NCI-H187 treated with DMSO at 0.1 percent for 48 hours (cell line): ENCODE data around the gene IL34.

Experiments
- DNase-seq: peaks from one replicate; lab custom pipeline; 2025; lab: John Stamatoyannopoulos, UW

IL34 gene

DNA sequence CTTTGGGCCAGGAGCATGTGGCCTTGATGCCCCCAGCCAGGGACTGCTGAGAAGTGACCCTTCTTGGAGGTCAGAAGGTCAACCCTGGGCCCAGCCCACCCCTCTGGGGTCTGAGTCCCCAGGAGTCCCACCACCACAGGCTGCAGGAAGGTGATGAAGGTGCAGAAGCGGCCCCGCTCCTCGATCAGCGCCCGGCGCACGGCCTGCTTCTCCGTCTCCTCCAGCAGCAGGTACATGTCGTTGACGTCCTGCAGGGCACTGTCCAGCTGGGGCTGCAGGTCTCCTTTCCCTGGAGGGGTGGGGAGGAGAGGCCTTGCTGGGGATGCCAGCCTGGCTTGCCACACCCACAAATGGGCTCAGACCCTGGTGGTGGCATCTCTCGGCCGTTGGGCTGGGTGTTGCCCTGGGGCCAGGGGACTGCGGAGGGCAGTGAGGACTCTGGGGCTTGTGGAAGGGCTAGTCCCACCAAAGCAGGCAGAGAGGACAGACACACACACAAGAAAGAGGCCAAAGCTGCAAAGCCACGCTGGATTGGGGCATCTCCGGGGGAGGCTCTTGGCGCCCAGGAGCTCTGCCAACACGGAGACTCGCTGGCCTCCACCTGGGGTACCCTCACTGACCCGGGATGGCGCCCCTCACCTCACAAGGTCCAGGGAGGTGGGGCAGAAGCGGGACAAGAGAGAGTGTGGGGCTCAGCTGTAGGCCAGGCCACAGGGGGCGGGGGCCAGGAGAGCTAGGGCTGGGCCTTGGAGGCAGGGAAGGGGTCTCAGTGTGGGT, 31.9 kb downstream of the IL34 start:
- DNase-seq, result no peak

DNA sequence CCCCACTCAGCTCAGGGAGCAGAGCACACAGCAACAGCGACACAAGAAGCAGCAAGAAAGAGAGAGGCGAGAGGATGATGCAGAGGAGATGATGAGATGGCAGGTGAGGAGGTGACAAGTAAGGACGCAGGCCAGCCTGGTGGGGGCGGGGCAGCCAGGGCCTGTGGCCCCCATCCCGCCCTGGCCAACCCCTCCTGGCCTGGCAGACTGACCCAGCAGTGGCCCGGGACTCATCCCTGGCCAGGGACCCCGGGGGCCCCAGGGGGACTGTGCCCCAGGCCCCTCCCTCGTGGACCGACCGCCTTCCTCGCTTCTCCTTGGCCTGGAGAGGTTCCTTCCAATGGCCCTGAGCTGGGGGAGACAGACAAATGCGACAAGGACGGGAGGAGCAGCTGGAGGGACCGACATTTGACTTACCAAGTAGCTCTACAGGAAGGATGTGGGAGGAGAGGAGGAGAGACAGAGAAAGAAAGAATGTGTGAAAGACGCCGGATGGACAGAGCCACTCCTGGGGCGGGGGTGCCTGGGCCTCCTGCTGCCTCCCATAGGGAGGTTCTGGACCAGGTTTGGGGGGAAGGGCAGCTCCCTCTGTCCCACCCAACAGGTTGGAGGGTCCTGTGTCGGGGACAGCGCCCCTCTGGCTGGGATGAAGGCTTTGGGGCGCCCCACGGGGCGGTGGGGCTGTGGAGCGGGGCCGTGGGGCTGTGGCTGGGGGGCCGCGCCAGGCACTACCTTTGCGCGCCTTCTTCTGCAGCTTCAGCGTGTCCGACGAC, 32.7 kb downstream of the IL34 start:
- no peak for DNase-seq

- no peak for DNase-seq
Observed at GRCh38 chr16:70679671-70680494, 33.5 kb downstream of the IL34 start.

DNA sequence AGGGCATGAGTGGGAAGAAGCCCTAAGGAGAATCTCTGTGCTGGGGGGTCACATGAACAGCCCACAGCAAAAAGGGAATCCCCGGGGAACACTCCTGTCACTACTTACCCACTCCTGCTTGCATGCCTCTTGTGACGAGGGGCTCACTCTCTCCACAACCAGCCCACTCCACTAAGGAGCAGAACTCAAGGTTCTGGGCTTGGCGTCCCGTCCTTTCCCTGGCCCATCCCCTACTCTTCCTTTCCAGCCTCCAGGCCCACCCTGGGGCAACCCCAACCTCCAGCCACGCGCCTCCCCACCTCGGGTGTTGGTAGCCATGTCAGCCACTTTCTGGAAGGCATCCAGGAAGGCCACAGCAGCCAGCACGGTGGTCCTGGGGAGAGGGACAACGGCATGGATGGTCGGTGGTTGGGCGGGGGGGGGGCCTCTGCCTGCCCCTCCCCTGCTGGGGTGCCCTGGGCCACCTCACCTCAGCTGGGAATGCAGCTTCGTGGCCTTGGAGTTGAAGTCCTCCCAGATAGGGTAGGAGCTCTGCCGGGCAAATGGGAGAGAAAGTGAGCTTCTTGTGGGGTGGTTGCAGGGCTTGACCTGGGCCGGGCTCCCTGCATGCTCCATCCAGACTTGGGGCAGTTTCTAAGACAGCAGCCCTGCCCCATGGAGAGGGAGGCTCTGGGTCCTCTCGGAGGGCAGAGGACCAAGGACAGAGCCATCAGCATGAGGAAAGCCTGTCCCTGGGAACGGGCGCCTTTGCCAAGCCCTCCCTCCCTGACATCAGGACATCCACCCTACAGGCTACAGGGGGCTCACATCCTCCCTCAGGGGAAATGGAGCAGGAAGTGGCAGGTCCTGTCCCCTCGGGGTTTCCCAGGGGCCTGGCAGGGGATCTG, 34.4 kb downstream of the IL34 start:
- no peak for DNase-seq

- no peak for DNase-seq
Observed at GRCh38 chr16:70681382-70682238, 35.3 kb downstream of the IL34 start.

DNA sequence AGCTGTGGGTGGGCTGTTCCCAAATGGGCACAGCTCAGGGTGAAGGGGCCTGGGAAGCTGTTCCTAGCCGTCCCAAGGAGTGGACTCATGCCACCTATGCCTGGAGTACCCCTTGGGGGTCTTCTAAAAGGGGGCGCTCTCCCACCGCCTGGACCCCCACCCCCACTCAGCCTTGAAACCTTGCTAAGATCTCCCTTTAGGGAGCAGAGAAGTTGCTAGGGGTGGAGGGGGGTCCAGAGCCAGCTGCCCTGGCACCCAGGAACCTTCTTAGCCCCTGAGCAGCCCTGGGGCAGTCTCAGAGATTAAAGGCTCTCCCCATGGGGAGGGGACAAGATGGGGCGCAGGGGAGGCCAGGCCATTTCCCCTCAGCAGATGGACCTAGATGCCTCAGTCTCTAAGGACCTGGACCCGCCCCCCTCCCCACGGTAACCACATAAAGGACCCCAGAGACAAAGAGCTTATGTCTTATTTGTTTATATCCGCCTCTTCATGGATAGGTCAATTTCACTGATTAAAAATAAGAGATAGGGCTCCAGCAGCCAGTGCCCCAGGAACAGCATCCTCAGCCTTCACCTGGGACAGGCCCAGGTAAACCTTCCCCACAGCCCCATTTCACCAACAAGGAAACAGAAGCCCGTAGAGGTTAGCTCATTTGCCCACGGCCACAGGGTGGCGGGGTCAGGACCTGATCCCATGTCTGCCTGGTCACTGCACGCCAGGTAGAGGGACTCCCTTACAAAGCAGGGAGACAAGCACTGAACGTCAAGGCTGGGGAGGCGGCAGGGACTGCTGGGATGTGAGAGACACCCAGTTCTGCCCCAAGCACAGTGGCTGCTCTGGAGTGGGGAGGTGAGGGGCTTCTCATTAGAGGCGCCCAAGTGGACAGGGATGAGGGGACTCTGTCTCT, 36.1 kb downstream of the IL34 start:
- no peak for DNase-seq

DNA sequence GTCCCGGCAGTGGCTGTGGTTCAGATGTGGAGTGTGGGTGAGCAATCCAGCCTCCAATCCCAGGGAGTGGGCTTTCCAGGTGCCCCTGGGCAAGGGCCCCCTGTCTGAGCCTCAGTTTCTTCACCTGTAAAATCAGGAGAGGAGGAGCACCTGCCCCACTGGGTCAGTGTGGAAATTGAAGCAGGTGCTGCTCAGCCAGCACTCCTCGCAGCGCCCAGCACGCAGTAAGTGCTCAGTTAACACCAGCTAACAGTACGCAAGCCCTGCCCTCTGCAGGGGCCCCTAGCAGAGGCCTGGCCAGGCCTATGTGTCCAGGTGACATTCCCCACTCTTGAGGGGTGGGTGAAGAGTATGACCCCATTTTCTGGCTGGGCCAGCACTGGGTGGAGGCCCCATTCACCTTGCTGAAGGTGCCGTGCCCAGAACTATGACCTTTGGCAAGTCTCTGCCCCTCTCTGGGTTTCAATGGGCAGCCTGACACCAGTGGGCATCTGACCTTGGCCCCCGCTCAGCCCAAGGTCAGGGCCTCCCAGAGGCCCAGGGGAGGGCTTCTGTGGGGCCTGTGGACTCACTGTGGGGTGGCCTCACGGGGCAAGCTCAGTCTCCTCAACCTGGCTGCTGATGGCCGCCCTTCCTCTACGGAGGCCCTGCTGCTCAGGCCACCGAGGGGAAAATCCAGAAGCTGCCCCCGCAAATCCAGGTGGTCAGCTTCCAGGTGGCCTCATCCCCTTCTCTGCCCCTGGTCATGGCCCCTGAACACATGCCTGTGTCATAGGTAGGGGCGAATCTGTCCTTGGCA, 37.0 kb downstream of the IL34 start:
- no peak for DNase-seq

- DNase-seq, result no peak
Observed at GRCh38 chr16:70684146-70685060, 38.0 kb downstream of the IL34 start.

GRCh38 chr16:70685061-70685937, 38.9 kb downstream of the IL34 start:
- no peak for DNase-seq

GRCh38 chr16:70685938-70686375, 39.6 kb downstream of the IL34 start, which contains the start of gene MTSS2:
MTSS2 (minus strand) TSS chr16:70686053; CDS start chr16:70685791, 262 bp downstream.
- DNase-seq, result no peak

DNA sequence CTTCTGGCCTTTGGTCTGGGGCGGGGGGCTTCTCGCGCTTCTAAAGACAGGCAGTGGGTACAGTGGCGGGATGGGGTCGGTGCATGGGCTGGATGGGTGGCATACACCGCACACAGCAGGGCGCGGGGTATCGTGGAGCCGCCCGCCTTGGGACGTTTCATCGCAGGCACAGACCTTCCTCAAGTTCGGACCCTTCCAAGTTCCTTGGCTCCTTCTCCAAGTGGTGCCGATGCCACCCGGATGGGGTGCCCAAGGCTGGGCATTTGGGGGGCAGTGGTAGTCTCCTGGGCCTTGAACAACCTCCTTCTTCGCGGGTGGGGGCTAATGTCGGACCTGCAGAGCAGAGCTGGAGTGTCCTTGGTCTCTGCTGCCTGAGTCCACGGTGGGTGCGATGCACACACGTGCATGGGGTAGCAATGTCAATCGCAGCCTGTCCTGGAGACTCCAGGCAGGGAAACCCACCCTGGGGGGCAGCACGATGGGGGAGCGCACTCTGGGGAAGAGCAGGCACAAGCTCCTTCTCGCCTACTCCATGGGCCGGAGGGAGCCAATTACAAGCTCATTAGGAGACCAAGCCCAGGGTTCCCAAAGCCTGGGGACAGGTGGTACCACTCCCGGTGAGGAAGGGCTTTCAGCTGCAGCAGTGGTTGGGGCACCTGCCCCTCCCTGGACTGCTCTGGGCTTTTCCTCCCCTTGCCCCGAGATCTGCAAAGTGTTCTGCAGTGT, 40.2 kb downstream of the IL34 start:
- no peak for DNase-seq

GRCh38 chr16:70687102-70687511, 40.7 kb downstream of the IL34 start:
- no peak for DNase-seq

GRCh38 chr16:70687671-70688245, 41.4 kb downstream of the IL34 start:
- DNase-seq, result no peak

DNA sequence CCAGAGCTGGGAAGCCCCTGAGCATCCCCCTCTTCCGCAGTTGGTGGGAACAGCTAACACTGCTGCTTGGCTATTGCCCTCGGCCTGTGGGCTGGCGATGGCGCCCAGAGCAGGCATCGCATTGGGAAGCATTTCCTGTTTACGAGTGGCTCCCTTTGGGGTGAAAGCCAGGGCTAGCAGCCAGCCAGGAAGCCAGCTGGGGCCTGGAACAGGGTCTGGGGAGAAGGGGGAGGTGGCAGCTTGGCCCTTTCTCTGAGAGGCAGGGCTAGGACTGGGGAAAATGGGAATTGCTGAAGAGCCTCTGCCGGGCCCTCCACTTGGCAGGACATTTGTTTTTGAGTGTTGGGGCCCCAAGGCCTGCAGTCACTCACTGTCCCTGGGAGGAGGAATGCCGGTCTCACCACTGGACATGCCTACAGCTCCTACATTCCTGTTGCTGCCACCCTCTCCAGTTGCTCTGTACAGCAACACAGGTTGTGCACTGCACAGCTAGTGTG, 41.9 kb downstream of the IL34 start:
- DNase-seq, result no peak
